ENCODE measurements around the gene POLDIP2. TPM values are rescaled to one million over a fixed set of nuclear protein-coding genes. Genes with fewer than 3 reads are reported as not detected.

Gene POLDIP2
- total and polyA plus RNA-seq, 2 of the 4 experiments (the other 2 are of a cell fraction): 66.7 to 77.8 TPM

DNA sequence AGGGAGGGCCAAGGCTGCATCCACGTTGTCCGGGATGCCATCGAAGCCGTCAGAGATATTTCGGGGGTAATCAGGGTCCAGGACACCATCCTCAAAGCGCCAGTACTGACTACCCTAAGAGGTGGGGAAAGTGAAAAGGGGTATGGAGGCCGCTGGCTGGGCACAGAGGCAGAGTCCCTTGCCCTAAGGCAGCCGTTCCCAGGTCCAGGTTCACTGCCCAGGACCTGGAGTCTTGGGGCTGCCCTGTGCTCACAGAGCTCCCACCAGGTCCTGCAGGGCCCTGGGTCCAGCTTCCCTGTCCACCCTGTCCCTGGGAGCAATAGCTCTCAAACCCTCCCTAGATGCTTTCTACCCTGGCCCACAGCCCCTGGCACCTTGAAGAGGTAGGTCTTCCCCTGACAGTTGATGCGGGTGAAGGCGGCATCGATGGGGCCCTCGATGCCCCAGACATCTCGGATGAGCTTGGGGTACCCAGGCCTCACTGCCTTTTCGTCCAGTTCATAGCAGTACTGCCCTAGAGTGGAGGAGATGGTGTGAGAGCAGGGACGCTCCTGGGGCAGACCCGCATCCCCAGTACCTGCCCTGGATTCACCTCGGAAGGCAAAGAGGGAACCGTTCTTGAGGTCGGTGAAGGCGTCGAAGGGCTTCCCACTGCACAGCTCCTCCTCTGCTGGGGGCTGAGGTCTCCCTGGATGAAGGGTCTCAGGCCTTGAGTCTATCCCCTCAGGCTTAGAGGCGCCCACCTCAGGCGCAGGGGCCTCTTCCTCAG lies 11.8 kb upstream of the POLDIP2 start:
- BruUV-seq (replicated peaks): no TSS peak
- POLR2A ChIA-PET (ENCODE audit: unreplicated experiment): no interaction called here

More for the DNA sequence above, 11.8 kb upstream of the POLDIP2 start:
- Histone ChIP-seq H3K27ac (ENCODE audit: insufficient read depth, low read length) (no peak overlapping the region), H2AK5ac (ENCODE audit: low read depth, low read length) (no peak overlapping the region), H2AK9ac (replicated peaks; ENCODE audit: low read depth, low read length, poor library complexity) (no peak overlapping the region), H3K56ac (ENCODE audit: extremely low read depth, insufficient read depth, low read length) (no peak overlapping the region), H3K4me3 (ENCODE audit: insufficient read depth, low read depth, low read length) (no peak overlapping the region), H4K8ac (ENCODE audit: low read depth in 2 of 2, low read length in 2 of 2) (no peak overlapping the region), H2BK120ac (ENCODE audit: low read depth, low read length) (no peak overlapping the region), H3K9me1 (ENCODE audit: insufficient read depth, low read length) (peaks cover 26% of the 10 kb centered on the region), H3K9me3 (ENCODE audit: control insufficient read depth, insufficient read depth, low read length) (no peaks in the 10 kb centered on the region), H3K79me1 (ENCODE audit: low read depth in 1 of 2, low read length in 2 of 2) (peaks cover 5 to 18% of the 10 kb centered on the region in 2 experiments; a peak in 3 of 4 replicates), H3K4ac (ENCODE audit: low read depth, low read length) (no peak overlapping the region), H3K27me3 (ENCODE audit: control insufficient read depth, insufficient read depth, low read length) (no peaks in the 10 kb centered on the region), H2AFZ (replicated peaks; ENCODE audit: low read length, poor library complexity) (no peak overlapping the region), H3K18ac (ENCODE audit: low read depth, low read length) (no peak overlapping the region), H2BK20ac (ENCODE audit: low read depth, low read length) (no peak overlapping the region), H3K23ac (ENCODE audit: low read depth, low read length) (no peak overlapping the region), H4K20me1 (ENCODE audit: insufficient read depth, low read length) (peaks cover 19% of the 10 kb centered on the region), H4K5ac (ENCODE audit: low read depth, low read length) (no peak overlapping the region), H2BK5ac (ENCODE audit: low read depth, low read length, poor library complexity, severe bottlenecking) (no peak overlapping the region), H3K14ac (replicated peaks; ENCODE audit: low read depth, low read length) (no peak overlapping the region), H3K4me2 (ENCODE audit: low read depth, low read length) (no peak overlapping the region), H3K9ac (ENCODE audit: low read depth, low read length) (no peak overlapping the region), H2BK15ac (ENCODE audit: low read depth, low read length) (no peak overlapping the region), H3K36me3 (ENCODE audit: control insufficient read depth, insufficient read depth, low read length) (peaks cover 3% of the 10 kb centered on the region; the same call in 1 of the 2 replicates), H4K91ac (ENCODE audit: insufficient read depth, low read depth, low read length) (no peak overlapping the region), H3K4me1 (ENCODE audit: control insufficient read depth, insufficient read depth, low read length) (peaks cover 14% of the 10 kb centered on the region; the same call in 1 of the 2 replicates)
- intact Hi-C loops (cut with micrococcal nuclease): no loop called here
- 95% methylated on average over 4 of the region's 23 CpGs; no CpG with 5 or more reads in 1 of the 2 experiments for WGBS, 2 experiments (ENCODE audit: extremely low coverage in 2 of 2, insufficient read length in 1 of 2)
- no peak for TF ChIP-seq NFE2L2 (IDR thresholded peaks at IDR 0.05; ENCODE audit: low read depth, low read length)
- no peak for TF ChIP-seq POLR2A (IDR thresholded peaks at IDR 0.05; ENCODE audit: low read depth, low read length)
- TF ChIP-seq, protein P1, sequence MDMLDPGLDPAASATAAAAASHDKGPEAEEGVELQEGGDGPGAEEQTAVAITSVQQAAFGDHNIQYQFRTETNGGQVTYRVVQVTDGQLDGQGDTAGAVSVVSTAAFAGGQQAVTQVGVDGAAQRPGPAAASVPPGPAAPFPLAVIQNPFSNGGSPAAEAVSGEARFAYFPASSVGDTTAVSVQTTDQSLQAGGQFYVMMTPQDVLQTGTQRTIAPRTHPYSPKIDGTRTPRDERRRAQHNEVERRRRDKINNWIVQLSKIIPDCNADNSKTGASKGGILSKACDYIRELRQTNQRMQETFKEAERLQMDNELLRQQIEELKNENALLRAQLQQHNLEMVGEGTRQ (IDR thresholded peaks at IDR 0.05; ENCODE audit: low read depth, low read length): no peak
- no peak for TF ChIP-seq CHD1 (IDR thresholded peaks at IDR 0.05; ENCODE audit: low read depth, low read length)
- TF ChIP-seq, protein P2, sequence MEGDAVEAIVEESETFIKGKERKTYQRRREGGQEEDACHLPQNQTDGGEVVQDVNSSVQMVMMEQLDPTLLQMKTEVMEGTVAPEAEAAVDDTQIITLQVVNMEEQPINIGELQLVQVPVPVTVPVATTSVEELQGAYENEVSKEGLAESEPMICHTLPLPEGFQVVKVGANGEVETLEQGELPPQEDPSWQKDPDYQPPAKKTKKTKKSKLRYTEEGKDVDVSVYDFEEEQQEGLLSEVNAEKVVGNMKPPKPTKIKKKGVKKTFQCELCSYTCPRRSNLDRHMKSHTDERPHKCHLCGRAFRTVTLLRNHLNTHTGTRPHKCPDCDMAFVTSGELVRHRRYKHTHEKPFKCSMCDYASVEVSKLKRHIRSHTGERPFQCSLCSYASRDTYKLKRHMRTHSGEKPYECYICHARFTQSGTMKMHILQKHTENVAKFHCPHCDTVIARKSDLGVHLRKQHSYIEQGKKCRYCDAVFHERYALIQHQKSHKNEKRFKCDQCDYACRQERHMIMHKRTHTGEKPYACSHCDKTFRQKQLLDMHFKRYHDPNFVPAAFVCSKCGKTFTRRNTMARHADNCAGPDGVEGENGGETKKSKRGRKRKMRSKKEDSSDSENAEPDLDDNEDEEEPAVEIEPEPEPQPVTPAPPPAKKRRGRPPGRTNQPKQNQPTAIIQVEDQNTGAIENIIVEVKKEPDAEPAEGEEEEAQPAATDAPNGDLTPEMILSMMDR (conservative IDR thresholded peaks at IDR 0.05; ENCODE audit: low read depth, low read length): no peak
- no peak for TF ChIP-seq RFX5 (IDR thresholded peaks at IDR 0.05; ENCODE audit: low read depth, low read length)
- no peak for TF ChIP-seq CEBPB (IDR thresholded peaks at IDR 0.05; ENCODE audit: low read depth, low read length)
- no peak for TF ChIP-seq BHLHE40 (IDR thresholded peaks at IDR 0.05; ENCODE audit: low read depth, low read length)
- TF ChIP-seq FOS (IDR thresholded peaks at IDR 0.05; ENCODE audit: low read depth, low read length): no peak
- TF ChIP-seq MAFK (IDR thresholded peaks at IDR 0.05; ENCODE audit: low read depth, low read length): no peak
- TF ChIP-seq MAZ (IDR thresholded peaks at IDR 0.05; ENCODE audit: borderline replicate concordance, low read depth, low read length): no peak
- TF ChIP-seq RCOR1 (IDR thresholded peaks at IDR 0.05; ENCODE audit: insufficient replicate concordance, low read length): no peak
- TF ChIP-seq SMC3 (IDR thresholded peaks at IDR 0.05; ENCODE audit: low read depth, low read length): no peak
- TF ChIP-seq RAD21 (IDR thresholded peaks at IDR 0.05; ENCODE audit: low read length): no peak
- TF ChIP-seq MXI1 (IDR thresholded peaks at IDR 0.05; ENCODE audit: borderline replicate concordance, low read depth, low read length): no peak
- dilution Hi-C loops (cut with HindIII; ENCODE audit: low sequenced_read_pairs, unreplicated experiment): no loop called here
- CTCF ChIA-PET: no interaction called here
- in situ Hi-C loops (cut with MboI; ENCODE audit: low sequenced_read_pairs): no loop called here
- DNase-seq (no peak), ATAC-seq (ENCODE audit: low read depth) (no peak)

Data from IMR-90 (cell line).